HUES64 (cell line): ENCODE measurements around the gene CD109.

Experiments used
- H3K27ac ChIP-seq: 2 replicates; pipeline ENCODE4 v1.7.0; 2013; ENCODE audit warnings: low read depth, low read length, inconsistent platforms
- H3K27me3 ChIP-seq: 2 replicates; pipeline ENCODE4 v1.6.1; 2013; ENCODE audit warnings: mild to moderate bottlenecking, low read length; ENCODE audit not compliant: insufficient read depth
- H3K36me3 ChIP-seq: 2 replicates; pipeline ENCODE4 v1.6.1; 2013; ENCODE audit warnings: mild to moderate bottlenecking, low read length; ENCODE audit not compliant: insufficient read depth
- H3K4me1 ChIP-seq: 2 replicates; pipeline ENCODE4 v1.6.1; 2013; ENCODE audit warnings: mild to moderate bottlenecking, low read length, moderate library complexity; ENCODE audit not compliant: insufficient read depth
- H3K4me3 ChIP-seq: 2 replicates; pipeline ENCODE4 v1.5.1; 2013; ENCODE audit warnings: mild to moderate bottlenecking, low read length, moderate library complexity
- H3K9ac ChIP-seq: 2 replicates; pipeline ENCODE4 v1.6.1; 2013; ENCODE audit warnings: mild to moderate bottlenecking, low read depth, low read length
- H3K9me3 ChIP-seq: 2 replicates; pipeline ENCODE4 v1.6.1; 2013; ENCODE audit warnings: low read depth, low read length; ENCODE audit not compliant: insufficient read depth
- WGBS: fragments of 150-250, 120-280 bp; methylation state at CpG from one replicate; pipeline ENCODE4 v1.1.7; 2013; ENCODE audit warnings: missing lambda C conversion rate; 5-methylcytosine and 5-hydroxymethylcytosine counted together

The CD109 gene

GRCh38 chr6:73752943-73753342 lies 56.9 kb downstream of the CD109 start:
- H3K36me3 ChIP-seq: no peaks in the 10 kb centered on the region
- no peak overlapping the region for H3K27ac ChIP-seq
- no peaks in the 10 kb centered on the region for H3K27me3 ChIP-seq
- no peak overlapping the region for H3K9ac ChIP-seq
- H3K4me1 ChIP-seq: peaks cover 12% of the 10 kb centered on the region; the same call in 1 of the 2 replicates
- WGBS: 92% methylated on average over 3 of the region's 3 CpGs
- H3K4me3 ChIP-seq: no peak overlapping the region
- H3K9me3 ChIP-seq: no peaks in the 10 kb centered on the region

- 100% methylated on average over 1 of the region's 1 CpG for WGBS
- Histone ChIP-seq H3K9ac (no peak overlapping the region), H3K4me3 (no peak overlapping the region), H3K27me3 (no peaks in the 10 kb centered on the region), H3K36me3 (no peaks in the 10 kb centered on the region), H3K4me1 (no peaks in the 10 kb centered on the region; the same call in 1 of the 2 replicates), H3K27ac (no peak overlapping the region), H3K9me3 (no peaks in the 10 kb centered on the region)
Observed at GRCh38 chr6:73766040-73766439, 70.0 kb downstream of the CD109 start.

GRCh38 chr6:73768558-73768957 lies 72.6 kb downstream of the CD109 start:
- Histone ChIP-seq H3K4me1 (no peaks in the 10 kb centered on the region; the same call in 1 of the 2 replicates), H3K36me3 (no peaks in the 10 kb centered on the region), H3K9ac (no peak overlapping the region), H3K27me3 (no peaks in the 10 kb centered on the region), H3K9me3 (no peaks in the 10 kb centered on the region), H3K27ac (no peak overlapping the region), H3K4me3 (no peak overlapping the region)
- 97% methylated on average over 1 of the region's 1 CpG for WGBS

GRCh38 chr6:73769976-73770375 lies 74.0 kb downstream of the CD109 start:
- Histone ChIP-seq H3K9me3 (no peaks in the 10 kb centered on the region), H3K27ac (no peak overlapping the region), H3K4me3 (no peak overlapping the region), H3K9ac (no peak overlapping the region), H3K4me1 (no peaks in the 10 kb centered on the region; the same call in 1 of the 2 replicates), H3K36me3 (no peaks in the 10 kb centered on the region), H3K27me3 (no peaks in the 10 kb centered on the region)
- 71% methylated on average over 1 of the region's 1 CpG for WGBS

- no peak overlapping the region for H3K27ac ChIP-seq
- no peak overlapping the region for H3K4me3 ChIP-seq
- H3K9ac ChIP-seq: no peak overlapping the region
Observed at GRCh38 chr6:73774311-73774774, 78.3 kb downstream of the CD109 start.

GRCh38 chr6:73779943-73780342 lies 83.9 kb downstream of the CD109 start:
- no peak overlapping the region for H3K4me3 ChIP-seq
- H3K4me1 ChIP-seq: no peaks in the 10 kb centered on the region
- H3K9me3 ChIP-seq: no peaks in the 10 kb centered on the region
- H3K27ac ChIP-seq: no peak overlapping the region
- H3K9ac ChIP-seq: no peak overlapping the region
- no peaks in the 10 kb centered on the region for H3K27me3 ChIP-seq
- no peaks in the 10 kb centered on the region for H3K36me3 ChIP-seq

More at GRCh38 chr6:73774311-73774774, 78.3 kb downstream of the CD109 start:
- no peaks in the 10 kb centered on the region; the same call in 1 of the 2 replicates for H3K4me1 ChIP-seq
- H3K9me3 ChIP-seq: no peaks in the 10 kb centered on the region
- no peaks in the 10 kb centered on the region for H3K36me3 ChIP-seq
- H3K27me3 ChIP-seq: no peaks in the 10 kb centered on the region
- 57% methylated on average over 1 of the region's 1 CpG for WGBS

- Histone ChIP-seq H3K4me1 (no peaks in the 10 kb centered on the region), H3K36me3 (no peaks in the 10 kb centered on the region), H3K4me3 (no peak overlapping the region), H3K27ac (no peak overlapping the region), H3K27me3 (no peaks in the 10 kb centered on the region), H3K9ac (no peak overlapping the region), H3K9me3 (no peaks in the 10 kb centered on the region)
- WGBS: no CpG with 5 or more reads among the region's 1 CpG
Observed at GRCh38 chr6:73782911-73783310, 86.9 kb downstream of the CD109 start.

- H3K9me3 ChIP-seq: no peaks in the 10 kb centered on the region
Observed at GRCh38 chr6:73784726-73785505, 88.9 kb downstream of the CD109 start.

GRCh38 chr6:73790574-73790973 lies 94.6 kb downstream of the CD109 start:
- H3K27ac ChIP-seq: no peak overlapping the region
- no peaks in the 10 kb centered on the region for H3K36me3 ChIP-seq

More at GRCh38 chr6:73784726-73785505, 88.9 kb downstream of the CD109 start:
- WGBS: 98% methylated on average over 2 of the region's 3 CpGs
- Histone ChIP-seq H3K27me3 (no peaks in the 10 kb centered on the region), H3K4me1 (no peaks in the 10 kb centered on the region), H3K9ac (no peak overlapping the region), H3K27ac (no peak overlapping the region), H3K36me3 (no peaks in the 10 kb centered on the region), H3K4me3 (no peak overlapping the region)

GRCh38 chr6:73791336-73791735 lies 95.3 kb downstream of the CD109 start:
- Histone ChIP-seq H3K9ac (no peak overlapping the region), H3K9me3 (no peaks in the 10 kb centered on the region), H3K4me3 (no peak overlapping the region), H3K4me1 (no peaks in the 10 kb centered on the region), H3K27ac (no peak overlapping the region), H3K27me3 (no peaks in the 10 kb centered on the region), H3K36me3 (no peaks in the 10 kb centered on the region)
- WGBS: 96% methylated on average over 6 of the region's 6 CpGs

More at GRCh38 chr6:73790574-73790973, 94.6 kb downstream of the CD109 start:
- H3K4me3 ChIP-seq: no peak overlapping the region
- H3K4me1 ChIP-seq: no peaks in the 10 kb centered on the region
- no peaks in the 10 kb centered on the region for H3K9me3 ChIP-seq
- no peaks in the 10 kb centered on the region for H3K27me3 ChIP-seq
- H3K9ac ChIP-seq: no peak overlapping the region

GRCh38 chr6:73792738-73793137 lies 96.7 kb downstream of the CD109 start:
- no peak overlapping the region for H3K27ac ChIP-seq
- WGBS: 94% methylated on average over 1 of the region's 2 CpGs
- H3K27me3 ChIP-seq: no peaks in the 10 kb centered on the region
- no peaks in the 10 kb centered on the region for H3K9me3 ChIP-seq
- no peak overlapping the region for H3K4me3 ChIP-seq
- no peaks in the 10 kb centered on the region for H3K36me3 ChIP-seq
- H3K9ac ChIP-seq: no peak overlapping the region
- no peaks in the 10 kb centered on the region for H3K4me1 ChIP-seq
